ENCODE data around the gene COL23A1.

DNA sequence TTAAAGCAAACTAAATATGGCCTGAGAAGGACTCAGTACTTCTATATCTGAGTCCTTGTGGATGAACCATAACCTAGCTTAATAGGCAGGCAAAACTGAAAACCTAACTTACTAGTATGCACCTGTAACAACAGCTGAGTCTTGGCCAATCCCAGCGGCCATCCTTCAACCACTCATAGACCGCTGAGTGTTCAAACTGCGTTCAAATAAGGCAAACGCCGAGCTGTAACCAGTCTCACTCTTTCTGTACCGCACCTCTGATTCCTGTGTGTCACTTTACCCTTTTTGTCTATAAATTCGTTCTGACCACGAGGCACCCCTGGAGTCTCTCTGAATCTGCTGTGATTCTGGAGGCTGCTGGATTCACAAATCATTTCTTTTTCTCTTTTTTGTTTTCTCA is 170.5 kb downstream of the COL23A1 start:
- TF ChIP-seq NR3C1 (CRISPR knock-in tag; conservative IDR thresholded peaks at IDR 0.05; ENCODE audit: low read depth) (no peak), RELA (CRISPR knock-in tag; IDR thresholded peaks at IDR 0.05; ENCODE audit: borderline replicate concordance) (no peak), OVOL2 (CRISPR knock-in tag; IDR thresholded peaks at IDR 0.05; ENCODE audit: borderline replicate concordance) (no peak), HMGA2 (CRISPR knock-in tag; IDR thresholded peaks at IDR 0.05) (no peak), FOXJ3 (CRISPR knock-in tag; IDR thresholded peaks at IDR 0.05; ENCODE audit: borderline replicate concordance) (no peak), MXD4 (CRISPR knock-in tag; IDR thresholded peaks at IDR 0.05; ENCODE audit: borderline replicate concordance) (no peak), ZNF232 (CRISPR knock-in tag; IDR thresholded peaks at IDR 0.05) (no peak), CREM (CRISPR knock-in tag; IDR thresholded peaks at IDR 0.05) (no peak)
- TF ChIP-seq, protein P1, sequence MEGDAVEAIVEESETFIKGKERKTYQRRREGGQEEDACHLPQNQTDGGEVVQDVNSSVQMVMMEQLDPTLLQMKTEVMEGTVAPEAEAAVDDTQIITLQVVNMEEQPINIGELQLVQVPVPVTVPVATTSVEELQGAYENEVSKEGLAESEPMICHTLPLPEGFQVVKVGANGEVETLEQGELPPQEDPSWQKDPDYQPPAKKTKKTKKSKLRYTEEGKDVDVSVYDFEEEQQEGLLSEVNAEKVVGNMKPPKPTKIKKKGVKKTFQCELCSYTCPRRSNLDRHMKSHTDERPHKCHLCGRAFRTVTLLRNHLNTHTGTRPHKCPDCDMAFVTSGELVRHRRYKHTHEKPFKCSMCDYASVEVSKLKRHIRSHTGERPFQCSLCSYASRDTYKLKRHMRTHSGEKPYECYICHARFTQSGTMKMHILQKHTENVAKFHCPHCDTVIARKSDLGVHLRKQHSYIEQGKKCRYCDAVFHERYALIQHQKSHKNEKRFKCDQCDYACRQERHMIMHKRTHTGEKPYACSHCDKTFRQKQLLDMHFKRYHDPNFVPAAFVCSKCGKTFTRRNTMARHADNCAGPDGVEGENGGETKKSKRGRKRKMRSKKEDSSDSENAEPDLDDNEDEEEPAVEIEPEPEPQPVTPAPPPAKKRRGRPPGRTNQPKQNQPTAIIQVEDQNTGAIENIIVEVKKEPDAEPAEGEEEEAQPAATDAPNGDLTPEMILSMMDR (IDR thresholded peaks at IDR 0.05) = no peak
- TF ChIP-seq, protein P2, sequence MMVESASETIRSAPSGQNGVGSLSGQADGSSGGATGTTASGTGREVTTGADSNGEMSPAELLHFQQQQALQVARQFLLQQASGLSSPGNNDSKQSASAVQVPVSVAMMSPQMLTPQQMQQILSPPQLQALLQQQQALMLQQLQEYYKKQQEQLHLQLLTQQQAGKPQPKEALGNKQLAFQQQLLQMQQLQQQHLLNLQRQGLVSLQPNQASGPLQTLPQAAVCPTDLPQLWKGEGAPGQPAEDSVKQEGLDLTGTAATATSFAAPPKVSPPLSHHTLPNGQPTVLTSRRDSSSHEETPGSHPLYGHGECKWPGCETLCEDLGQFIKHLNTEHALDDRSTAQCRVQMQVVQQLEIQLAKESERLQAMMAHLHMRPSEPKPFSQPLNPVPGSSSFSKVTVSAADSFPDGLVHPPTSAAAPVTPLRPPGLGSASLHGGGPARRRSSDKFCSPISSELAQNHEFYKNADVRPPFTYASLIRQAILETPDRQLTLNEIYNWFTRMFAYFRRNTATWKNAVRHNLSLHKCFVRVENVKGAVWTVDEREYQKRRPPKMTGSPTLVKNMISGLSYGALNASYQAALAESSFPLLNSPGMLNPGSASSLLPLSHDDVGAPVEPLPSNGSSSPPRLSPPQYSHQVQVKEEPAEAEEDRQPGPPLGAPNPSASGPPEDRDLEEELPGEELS (CRISPR knock-in tag; IDR thresholded peaks at IDR 0.05) = no peak
- TF ChIP-seq, protein P3, sequence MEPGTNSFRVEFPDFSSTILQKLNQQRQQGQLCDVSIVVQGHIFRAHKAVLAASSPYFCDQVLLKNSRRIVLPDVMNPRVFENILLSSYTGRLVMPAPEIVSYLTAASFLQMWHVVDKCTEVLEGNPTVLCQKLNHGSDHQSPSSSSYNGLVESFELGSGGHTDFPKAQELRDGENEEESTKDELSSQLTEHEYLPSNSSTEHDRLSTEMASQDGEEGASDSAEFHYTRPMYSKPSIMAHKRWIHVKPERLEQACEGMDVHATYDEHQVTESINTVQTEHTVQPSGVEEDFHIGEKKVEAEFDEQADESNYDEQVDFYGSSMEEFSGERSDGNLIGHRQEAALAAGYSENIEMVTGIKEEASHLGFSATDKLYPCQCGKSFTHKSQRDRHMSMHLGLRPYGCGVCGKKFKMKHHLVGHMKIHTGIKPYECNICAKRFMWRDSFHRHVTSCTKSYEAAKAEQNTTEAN (CRISPR knock-in tag; IDR thresholded peaks at IDR 0.05) = no peak
- TF ChIP-seq, protein P4, sequence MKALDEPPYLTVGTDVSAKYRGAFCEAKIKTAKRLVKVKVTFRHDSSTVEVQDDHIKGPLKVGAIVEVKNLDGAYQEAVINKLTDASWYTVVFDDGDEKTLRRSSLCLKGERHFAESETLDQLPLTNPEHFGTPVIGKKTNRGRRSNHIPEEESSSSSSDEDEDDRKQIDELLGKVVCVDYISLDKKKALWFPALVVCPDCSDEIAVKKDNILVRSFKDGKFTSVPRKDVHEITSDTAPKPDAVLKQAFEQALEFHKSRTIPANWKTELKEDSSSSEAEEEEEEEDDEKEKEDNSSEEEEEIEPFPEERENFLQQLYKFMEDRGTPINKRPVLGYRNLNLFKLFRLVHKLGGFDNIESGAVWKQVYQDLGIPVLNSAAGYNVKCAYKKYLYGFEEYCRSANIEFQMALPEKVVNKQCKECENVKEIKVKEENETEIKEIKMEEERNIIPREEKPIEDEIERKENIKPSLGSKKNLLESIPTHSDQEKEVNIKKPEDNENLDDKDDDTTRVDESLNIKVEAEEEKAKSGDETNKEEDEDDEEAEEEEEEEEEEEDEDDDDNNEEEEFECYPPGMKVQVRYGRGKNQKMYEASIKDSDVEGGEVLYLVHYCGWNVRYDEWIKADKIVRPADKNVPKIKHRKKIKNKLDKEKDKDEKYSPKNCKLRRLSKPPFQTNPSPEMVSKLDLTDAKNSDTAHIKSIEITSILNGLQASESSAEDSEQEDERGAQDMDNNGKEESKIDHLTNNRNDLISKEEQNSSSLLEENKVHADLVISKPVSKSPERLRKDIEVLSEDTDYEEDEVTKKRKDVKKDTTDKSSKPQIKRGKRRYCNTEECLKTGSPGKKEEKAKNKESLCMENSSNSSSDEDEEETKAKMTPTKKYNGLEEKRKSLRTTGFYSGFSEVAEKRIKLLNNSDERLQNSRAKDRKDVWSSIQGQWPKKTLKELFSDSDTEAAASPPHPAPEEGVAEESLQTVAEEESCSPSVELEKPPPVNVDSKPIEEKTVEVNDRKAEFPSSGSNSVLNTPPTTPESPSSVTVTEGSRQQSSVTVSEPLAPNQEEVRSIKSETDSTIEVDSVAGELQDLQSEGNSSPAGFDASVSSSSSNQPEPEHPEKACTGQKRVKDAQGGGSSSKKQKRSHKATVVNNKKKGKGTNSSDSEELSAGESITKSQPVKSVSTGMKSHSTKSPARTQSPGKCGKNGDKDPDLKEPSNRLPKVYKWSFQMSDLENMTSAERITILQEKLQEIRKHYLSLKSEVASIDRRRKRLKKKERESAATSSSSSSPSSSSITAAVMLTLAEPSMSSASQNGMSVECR (CRISPR knock-in tag; IDR thresholded peaks at IDR 0.05; ENCODE audit: borderline replicate concordance) = no peak
